ENCODE results near the gene PDIA6.

DNA sequence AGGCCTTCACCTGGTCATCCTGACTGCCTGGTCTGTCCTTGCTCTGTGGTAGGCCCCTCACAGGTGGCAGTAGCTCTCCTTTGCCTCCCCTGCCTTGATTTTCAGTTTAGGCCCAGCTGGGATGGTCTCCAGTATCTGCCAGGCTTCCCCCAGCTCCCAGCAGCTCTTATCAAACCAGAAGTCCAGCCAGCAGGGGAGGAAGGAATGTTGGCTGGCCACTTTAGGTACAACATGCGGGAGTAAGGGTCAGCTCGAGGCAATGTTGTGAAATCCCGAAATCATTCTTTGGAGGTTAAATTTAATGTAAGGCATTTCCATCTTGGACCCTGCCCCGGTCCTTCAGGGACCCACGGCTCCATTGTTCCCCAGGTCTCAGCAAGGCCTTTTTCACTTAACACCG, 74.4 kb downstream of the PDIA6 start:
- TF ChIP-seq, protein P1, sequence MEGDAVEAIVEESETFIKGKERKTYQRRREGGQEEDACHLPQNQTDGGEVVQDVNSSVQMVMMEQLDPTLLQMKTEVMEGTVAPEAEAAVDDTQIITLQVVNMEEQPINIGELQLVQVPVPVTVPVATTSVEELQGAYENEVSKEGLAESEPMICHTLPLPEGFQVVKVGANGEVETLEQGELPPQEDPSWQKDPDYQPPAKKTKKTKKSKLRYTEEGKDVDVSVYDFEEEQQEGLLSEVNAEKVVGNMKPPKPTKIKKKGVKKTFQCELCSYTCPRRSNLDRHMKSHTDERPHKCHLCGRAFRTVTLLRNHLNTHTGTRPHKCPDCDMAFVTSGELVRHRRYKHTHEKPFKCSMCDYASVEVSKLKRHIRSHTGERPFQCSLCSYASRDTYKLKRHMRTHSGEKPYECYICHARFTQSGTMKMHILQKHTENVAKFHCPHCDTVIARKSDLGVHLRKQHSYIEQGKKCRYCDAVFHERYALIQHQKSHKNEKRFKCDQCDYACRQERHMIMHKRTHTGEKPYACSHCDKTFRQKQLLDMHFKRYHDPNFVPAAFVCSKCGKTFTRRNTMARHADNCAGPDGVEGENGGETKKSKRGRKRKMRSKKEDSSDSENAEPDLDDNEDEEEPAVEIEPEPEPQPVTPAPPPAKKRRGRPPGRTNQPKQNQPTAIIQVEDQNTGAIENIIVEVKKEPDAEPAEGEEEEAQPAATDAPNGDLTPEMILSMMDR (IDR thresholded peaks at IDR 0.05 in 2 of 3, conservative IDR thresholded peaks at IDR 0.05 in 1 of 3; ENCODE audit: control insufficient read depth in 2 of 3, extremely low read depth in 1 of 3, insufficient read depth in 1 of 3, low read depth in 3 of 3, low read length in 3 of 3) = no peak
- no peak for TF ChIP-seq FOS (IDR thresholded peaks at IDR 0.05; ENCODE audit: borderline replicate concordance, extremely low read depth, insufficient read length)
- TF ChIP-seq, protein P2, sequence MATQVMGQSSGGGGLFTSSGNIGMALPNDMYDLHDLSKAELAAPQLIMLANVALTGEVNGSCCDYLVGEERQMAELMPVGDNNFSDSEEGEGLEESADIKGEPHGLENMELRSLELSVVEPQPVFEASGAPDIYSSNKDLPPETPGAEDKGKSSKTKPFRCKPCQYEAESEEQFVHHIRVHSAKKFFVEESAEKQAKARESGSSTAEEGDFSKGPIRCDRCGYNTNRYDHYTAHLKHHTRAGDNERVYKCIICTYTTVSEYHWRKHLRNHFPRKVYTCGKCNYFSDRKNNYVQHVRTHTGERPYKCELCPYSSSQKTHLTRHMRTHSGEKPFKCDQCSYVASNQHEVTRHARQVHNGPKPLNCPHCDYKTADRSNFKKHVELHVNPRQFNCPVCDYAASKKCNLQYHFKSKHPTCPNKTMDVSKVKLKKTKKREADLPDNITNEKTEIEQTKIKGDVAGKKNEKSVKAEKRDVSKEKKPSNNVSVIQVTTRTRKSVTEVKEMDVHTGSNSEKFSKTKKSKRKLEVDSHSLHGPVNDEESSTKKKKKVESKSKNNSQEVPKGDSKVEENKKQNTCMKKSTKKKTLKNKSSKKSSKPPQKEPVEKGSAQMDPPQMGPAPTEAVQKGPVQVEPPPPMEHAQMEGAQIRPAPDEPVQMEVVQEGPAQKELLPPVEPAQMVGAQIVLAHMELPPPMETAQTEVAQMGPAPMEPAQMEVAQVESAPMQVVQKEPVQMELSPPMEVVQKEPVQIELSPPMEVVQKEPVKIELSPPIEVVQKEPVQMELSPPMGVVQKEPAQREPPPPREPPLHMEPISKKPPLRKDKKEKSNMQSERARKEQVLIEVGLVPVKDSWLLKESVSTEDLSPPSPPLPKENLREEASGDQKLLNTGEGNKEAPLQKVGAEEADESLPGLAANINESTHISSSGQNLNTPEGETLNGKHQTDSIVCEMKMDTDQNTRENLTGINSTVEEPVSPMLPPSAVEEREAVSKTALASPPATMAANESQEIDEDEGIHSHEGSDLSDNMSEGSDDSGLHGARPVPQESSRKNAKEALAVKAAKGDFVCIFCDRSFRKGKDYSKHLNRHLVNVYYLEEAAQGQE (IDR thresholded peaks at IDR 0.05; ENCODE audit: low read depth, low read length) = no peak
- TF ChIP-seq, protein P3, sequence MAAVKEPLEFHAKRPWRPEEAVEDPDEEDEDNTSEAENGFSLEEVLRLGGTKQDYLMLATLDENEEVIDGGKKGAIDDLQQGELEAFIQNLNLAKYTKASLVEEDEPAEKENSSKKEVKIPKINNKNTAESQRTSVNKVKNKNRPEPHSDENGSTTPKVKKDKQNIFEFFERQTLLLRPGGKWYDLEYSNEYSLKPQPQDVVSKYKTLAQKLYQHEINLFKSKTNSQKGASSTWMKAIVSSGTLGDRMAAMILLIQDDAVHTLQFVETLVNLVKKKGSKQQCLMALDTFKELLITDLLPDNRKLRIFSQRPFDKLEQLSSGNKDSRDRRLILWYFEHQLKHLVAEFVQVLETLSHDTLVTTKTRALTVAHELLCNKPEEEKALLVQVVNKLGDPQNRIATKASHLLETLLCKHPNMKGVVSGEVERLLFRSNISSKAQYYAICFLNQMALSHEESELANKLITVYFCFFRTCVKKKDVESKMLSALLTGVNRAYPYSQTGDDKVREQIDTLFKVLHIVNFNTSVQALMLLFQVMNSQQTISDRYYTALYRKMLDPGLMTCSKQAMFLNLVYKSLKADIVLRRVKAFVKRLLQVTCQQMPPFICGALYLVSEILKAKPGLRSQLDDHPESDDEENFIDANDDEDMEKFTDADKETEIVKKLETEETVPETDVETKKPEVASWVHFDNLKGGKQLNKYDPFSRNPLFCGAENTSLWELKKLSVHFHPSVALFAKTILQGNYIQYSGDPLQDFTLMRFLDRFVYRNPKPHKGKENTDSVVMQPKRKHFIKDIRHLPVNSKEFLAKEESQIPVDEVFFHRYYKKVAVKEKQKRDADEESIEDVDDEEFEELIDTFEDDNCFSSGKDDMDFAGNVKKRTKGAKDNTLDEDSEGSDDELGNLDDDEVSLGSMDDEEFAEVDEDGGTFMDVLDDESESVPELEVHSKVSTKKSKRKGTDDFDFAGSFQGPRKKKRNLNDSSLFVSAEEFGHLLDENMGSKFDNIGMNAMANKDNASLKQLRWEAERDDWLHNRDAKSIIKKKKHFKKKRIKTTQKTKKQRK (IDR thresholded peaks at IDR 0.05; ENCODE audit: low read depth, low read length) = no peak
- TF ChIP-seq, protein P4, sequence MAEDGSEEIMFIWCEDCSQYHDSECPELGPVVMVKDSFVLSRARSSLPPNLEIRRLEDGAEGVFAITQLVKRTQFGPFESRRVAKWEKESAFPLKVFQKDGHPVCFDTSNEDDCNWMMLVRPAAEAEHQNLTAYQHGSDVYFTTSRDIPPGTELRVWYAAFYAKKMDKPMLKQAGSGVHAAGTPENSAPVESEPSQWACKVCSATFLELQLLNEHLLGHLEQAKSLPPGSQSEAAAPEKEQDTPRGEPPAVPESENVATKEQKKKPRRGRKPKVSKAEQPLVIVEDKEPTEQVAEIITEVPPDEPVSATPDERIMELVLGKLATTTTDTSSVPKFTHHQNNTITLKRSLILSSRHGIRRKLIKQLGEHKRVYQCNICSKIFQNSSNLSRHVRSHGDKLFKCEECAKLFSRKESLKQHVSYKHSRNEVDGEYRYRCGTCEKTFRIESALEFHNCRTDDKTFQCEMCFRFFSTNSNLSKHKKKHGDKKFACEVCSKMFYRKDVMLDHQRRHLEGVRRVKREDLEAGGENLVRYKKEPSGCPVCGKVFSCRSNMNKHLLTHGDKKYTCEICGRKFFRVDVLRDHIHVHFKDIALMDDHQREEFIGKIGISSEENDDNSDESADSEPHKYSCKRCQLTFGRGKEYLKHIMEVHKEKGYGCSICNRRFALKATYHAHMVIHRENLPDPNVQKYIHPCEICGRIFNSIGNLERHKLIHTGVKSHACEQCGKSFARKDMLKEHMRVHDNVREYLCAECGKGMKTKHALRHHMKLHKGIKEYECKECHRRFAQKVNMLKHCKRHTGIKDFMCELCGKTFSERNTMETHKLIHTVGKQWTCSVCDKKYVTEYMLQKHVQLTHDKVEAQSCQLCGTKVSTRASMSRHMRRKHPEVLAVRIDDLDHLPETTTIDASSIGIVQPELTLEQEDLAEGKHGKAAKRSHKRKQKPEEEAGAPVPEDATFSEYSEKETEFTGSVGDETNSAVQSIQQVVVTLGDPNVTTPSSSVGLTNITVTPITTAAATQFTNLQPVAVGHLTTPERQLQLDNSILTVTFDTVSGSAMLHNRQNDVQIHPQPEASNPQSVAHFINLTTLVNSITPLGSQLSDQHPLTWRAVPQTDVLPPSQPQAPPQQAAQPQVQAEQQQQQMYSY (CRISPR knock-in tag; IDR thresholded peaks at IDR 0.05) = no peak
- TF ChIP-seq ZNF274 (IDR thresholded peaks at IDR 0.05; ENCODE audit: insufficient read depth, insufficient read length) = no peak
- no peak for TF ChIP-seq MXI1 (IDR thresholded peaks at IDR 0.05; ENCODE audit: low read depth, low read length)
- no peak for TF ChIP-seq HDGF (IDR thresholded peaks at IDR 0.05)
- no peak for TF ChIP-seq SUZ12 (IDR thresholded peaks at IDR 0.05; ENCODE audit: unreplicated experiment)
- TF ChIP-seq EP300 (IDR thresholded peaks at IDR 0.05; ENCODE audit: borderline replicate concordance in 1 of 2, control insufficient read depth in 1 of 2, low read depth in 2 of 2, low read length in 2 of 2) = no peak
- no peak for TF ChIP-seq RFX5 (IDR thresholded peaks at IDR 0.05; ENCODE audit: low read depth, low read length)

All from GM12878 (cell line).